Activated naive CD4-positive, alpha-beta T cell treated with anti-CD3 and anti-CD28 coated beads, Interleukin-2, amount 50 U/mL, for 24 hours (primary cell): ENCODE results near the gene RPS3.
"Not testable (repeated sequence)": the region's sequence is repeated elsewhere in the genome, so short reads cannot be mapped to it uniquely, and the experiment has no call there.

ENCODE experiments used
- H3K27ac Mint-ChIP-seq: one replicate; pipeline ENCODE4 v1.8.0; 2021; ENCODE audit warnings: mild to moderate bottlenecking, mixed read lengths
- H3K27me3 Mint-ChIP-seq: one replicate; pipeline ENCODE4 v1.8.0; 2021; ENCODE audit warnings: mixed read lengths
- H3K36me3 Mint-ChIP-seq: one replicate; pipeline ENCODE4 v1.8.0; 2021; ENCODE audit warnings: mixed read lengths
- H3K4me1 Mint-ChIP-seq: one replicate; pipeline ENCODE4 v1.8.0; 2021; ENCODE audit warnings: mixed read lengths
- H3K4me3 Mint-ChIP-seq: one replicate; pipeline ENCODE4 v1.8.0; 2021; ENCODE audit warnings: mild to moderate bottlenecking, mixed read lengths
- H3K9me3 Mint-ChIP-seq: one replicate; pipeline ENCODE4 v1.8.0; 2021; ENCODE audit warnings: mixed read lengths

The RPS3 gene

GRCh38 chr11:75371949-75372876, 27.1 kb upstream of the RPS3 start:
- Mint-ChIP-seq H3K4me1 (peaks cover 14% of the 10 kb centered on the region), H3K36me3 (no peaks in the 10 kb centered on the region), H3K27me3 (no peaks in the 10 kb centered on the region), H3K27ac (no peak overlapping the region), H3K9me3 (no peaks in the 10 kb centered on the region), H3K4me3 (no peak overlapping the region)

DNA sequence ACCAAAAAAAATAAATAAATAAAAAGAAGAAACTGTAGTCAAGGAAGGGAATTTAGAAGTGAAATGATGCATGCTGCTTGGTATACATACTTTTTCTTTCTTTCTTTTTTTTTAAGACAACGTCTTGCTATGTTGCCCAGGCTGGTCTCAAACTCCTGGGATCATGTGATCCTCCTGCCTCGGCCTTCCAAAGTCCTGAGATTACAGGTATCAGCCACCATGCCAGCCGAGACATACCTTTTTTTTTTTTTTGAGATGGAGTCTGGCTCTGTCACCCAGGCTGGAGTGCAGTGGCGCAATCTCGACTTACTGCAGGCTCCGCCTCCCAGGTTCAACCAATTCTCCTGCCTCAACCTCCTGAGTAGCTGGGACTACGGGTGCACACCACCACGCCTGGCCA, 26.1 kb upstream of the RPS3 start:
- Mint-ChIP-seq H3K36me3 (no peaks in the 10 kb centered on the region), H3K4me3 (no peak overlapping the region), H3K27ac (no peak overlapping the region), H3K4me1 (peaks cover 14% of the 10 kb centered on the region), H3K27me3 (no peaks in the 10 kb centered on the region), H3K9me3 (no peaks in the 10 kb centered on the region)

DNA sequence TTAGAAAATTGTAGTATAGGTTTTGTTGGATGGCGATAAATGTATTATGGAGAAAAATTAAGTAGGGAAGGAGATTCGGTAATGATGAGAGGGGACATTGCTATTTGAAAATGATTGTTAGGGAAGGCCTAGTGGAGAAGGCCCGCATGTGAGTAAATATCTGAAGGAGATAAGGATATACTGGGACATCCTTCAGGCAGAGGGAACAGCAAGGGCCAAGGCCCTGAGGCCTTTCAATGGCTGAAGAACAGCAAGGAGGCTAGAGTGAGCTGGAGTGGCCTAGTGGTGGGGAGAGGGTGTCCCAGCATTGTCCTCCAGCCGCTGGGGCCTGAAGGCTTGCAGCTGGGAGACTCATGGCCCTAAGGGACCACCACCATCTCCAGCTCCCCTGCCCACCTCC, 24.7 kb upstream of the RPS3 start:
- H3K36me3 Mint-ChIP-seq = no peaks in the 10 kb centered on the region
- peaks cover 8% of the 10 kb centered on the region for H3K4me1 Mint-ChIP-seq
- no peak overlapping the region for H3K4me3 Mint-ChIP-seq
- H3K27ac Mint-ChIP-seq = no peak overlapping the region
- H3K9me3 Mint-ChIP-seq = no peaks in the 10 kb centered on the region
- H3K27me3 Mint-ChIP-seq = no peaks in the 10 kb centered on the region

GRCh38 chr11:75375626-75376025, 23.7 kb upstream of the RPS3 start:
- Mint-ChIP-seq H3K4me3 (no peak overlapping the region), H3K36me3 (no peaks in the 10 kb centered on the region), H3K9me3 (no peaks in the 10 kb centered on the region), H3K27ac (no peak overlapping the region), H3K4me1 (peaks cover 3% of the 10 kb centered on the region), H3K27me3 (no peaks in the 10 kb centered on the region)

DNA sequence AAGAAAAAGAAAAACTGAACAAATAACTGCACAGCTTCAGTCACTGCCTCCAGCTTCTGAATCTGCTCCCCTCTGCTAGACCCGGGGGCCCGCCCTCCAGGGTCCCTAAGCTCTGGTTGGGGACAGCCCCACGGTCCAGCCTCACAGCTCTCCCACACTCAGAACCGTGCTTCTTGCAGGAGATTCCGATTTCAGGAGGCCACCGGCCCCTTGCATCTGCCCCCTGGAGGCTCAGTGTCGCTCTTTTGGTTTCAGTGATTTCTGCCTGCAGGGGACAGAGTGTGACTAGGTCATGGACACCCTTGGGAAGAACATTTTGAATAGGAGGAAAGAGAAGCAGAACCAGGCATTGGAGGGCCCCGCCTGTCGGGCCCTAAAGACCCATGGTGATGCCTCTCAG, 23.1 kb upstream of the RPS3 start:
- Mint-ChIP-seq H3K36me3 (no peaks in the 10 kb centered on the region), H3K4me3 (no peak overlapping the region), H3K27ac (no peak overlapping the region), H3K9me3 (no peaks in the 10 kb centered on the region), H3K4me1 (peaks cover 8% of the 10 kb centered on the region), H3K27me3 (no peaks in the 10 kb centered on the region)

- not testable (repeated sequence) for H3K27me3 Mint-ChIP-seq, H3K36me3 Mint-ChIP-seq, H3K27ac Mint-ChIP-seq, H3K9me3 Mint-ChIP-seq, H3K4me3 Mint-ChIP-seq
- H3K4me1 Mint-ChIP-seq = peaks cover 17% of the 10 kb centered on the region
Measured at GRCh38 chr11:75378776-75379175, 20.5 kb upstream of the RPS3 start.

DNA sequence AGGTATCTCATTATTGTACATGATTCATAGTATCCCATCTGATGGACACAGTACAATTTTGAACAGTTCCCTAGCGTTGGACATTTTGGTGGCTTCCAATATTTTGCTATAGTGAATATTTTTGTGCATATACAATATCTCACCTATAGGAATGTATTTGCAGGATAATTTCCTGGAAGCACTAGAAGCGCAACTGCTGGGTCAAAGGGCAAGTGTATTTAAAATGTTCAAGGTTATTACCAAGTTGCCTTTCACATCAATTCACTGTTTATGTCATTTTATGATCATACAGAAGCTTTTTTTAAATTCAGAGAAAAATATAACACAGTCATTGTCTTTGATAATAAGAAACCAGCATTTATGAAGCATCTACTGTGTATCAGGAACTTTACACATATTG, 19.1 kb upstream of the RPS3 start:
- H3K9me3 Mint-ChIP-seq = no peaks in the 10 kb centered on the region

GRCh38 chr11:75380716-75381420, 18.4 kb upstream of the RPS3 start:
- Mint-ChIP-seq H3K27ac (no peak overlapping the region), H3K4me1 (peaks cover 28% of the 10 kb centered on the region), H3K27me3 (no peaks in the 10 kb centered on the region), H3K36me3 (no peaks in the 10 kb centered on the region), H3K4me3 (no peak overlapping the region), H3K9me3 (no peaks in the 10 kb centered on the region)

More for the DNA sequence above, 19.1 kb upstream of the RPS3 start:
- Mint-ChIP-seq H3K27me3 (no peaks in the 10 kb centered on the region), H3K4me1 (peaks cover 28% of the 10 kb centered on the region), H3K4me3 (no peak overlapping the region), H3K36me3 (no peaks in the 10 kb centered on the region), H3K27ac (no peak overlapping the region)

GRCh38 chr11:75383246-75383645, 16.1 kb upstream of the RPS3 start:
- Mint-ChIP-seq H3K4me3 (peak overlapping the region; percentile 30), H3K9me3 (no peaks in the 10 kb centered on the region), H3K27ac (peak overlapping the region; percentile 81), H3K36me3 (no peaks in the 10 kb centered on the region), H3K4me1 (peaks cover 28% of the 10 kb centered on the region), H3K27me3 (no peaks in the 10 kb centered on the region)

DNA sequence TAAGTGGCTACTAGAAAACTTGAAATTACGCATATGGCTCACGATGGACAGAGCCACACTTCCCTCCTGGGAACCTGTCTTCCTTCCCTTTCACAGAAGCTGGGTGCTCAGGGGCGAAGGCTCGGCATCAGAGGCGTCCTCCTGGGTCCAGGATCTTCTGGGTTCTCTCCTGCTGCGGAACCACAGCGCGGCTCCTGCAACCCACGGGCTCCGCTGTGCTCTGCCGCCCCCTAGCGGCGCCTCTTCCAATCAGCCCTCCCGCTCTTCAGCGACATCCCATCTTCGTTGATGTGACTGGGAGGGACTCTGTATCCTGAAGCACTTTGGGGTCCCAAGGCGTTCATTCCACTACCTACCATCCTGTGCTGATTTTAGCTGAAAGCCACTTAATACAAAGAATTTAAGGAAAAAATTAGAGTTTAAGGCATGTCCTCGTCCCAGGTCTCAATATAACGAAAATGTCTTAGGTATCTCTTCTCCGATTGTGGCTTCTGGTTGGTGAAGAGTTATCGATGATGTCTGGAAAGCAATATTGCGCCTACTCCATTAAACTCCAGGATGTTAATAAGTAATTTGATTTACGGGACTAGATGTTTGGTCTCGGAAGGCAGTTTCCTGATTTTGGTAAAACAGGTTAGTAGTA, 14.8 kb upstream of the RPS3 start:
- Mint-ChIP-seq H3K36me3 (no peaks in the 10 kb centered on the region), H3K27me3 (no peaks in the 10 kb centered on the region), H3K27ac (peak overlapping the region; percentile 57), H3K4me3 (peak overlapping the region; percentile 61), H3K9me3 (no peaks in the 10 kb centered on the region), H3K4me1 (peaks cover 28% of the 10 kb centered on the region)

GRCh38 chr11:75386942-75387630, 12.2 kb upstream of the RPS3 start:
- H3K36me3 Mint-ChIP-seq = no peaks in the 10 kb centered on the region
- H3K9me3 Mint-ChIP-seq = no peaks in the 10 kb centered on the region
- no peaks in the 10 kb centered on the region for H3K27me3 Mint-ChIP-seq
- peaks cover 20% of the 10 kb centered on the region for H3K4me1 Mint-ChIP-seq
- no peak overlapping the region for H3K27ac Mint-ChIP-seq
- H3K4me3 Mint-ChIP-seq = no peak overlapping the region

DNA sequence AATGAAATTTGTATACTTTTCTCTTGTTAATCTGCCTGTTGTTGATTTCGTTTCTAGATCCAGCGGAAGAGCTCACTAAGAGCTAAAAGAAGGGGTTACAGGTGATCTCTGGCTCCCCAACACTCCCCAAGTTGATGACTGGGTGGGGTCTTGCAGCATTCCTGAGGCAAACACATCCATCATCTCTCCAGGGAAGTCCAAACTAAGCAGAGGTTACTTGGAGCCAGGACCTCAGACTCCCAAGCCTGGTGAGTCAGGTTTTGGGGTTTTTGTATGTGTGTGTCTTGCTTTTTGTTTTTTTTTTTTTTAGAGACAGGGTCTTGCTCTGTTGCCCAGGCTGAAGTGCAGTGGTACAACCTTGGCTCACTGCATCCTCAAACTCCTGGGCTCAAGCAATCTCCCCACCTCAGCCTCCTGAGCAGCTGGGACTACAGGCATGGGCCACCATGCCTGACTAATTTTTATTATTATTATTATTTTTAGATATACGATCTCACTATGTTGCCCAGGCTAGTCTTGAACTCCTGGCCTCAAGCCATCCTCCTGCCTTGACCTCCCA, 11.5 kb upstream of the RPS3 start:
- H3K4me1 Mint-ChIP-seq = peaks cover 20% of the 10 kb centered on the region
- no peaks in the 10 kb centered on the region for H3K9me3 Mint-ChIP-seq
- H3K27me3 Mint-ChIP-seq = no peaks in the 10 kb centered on the region
- H3K4me3 Mint-ChIP-seq = no peak overlapping the region
- no peak overlapping the region for H3K27ac Mint-ChIP-seq
- H3K36me3 Mint-ChIP-seq = no peaks in the 10 kb centered on the region

DNA sequence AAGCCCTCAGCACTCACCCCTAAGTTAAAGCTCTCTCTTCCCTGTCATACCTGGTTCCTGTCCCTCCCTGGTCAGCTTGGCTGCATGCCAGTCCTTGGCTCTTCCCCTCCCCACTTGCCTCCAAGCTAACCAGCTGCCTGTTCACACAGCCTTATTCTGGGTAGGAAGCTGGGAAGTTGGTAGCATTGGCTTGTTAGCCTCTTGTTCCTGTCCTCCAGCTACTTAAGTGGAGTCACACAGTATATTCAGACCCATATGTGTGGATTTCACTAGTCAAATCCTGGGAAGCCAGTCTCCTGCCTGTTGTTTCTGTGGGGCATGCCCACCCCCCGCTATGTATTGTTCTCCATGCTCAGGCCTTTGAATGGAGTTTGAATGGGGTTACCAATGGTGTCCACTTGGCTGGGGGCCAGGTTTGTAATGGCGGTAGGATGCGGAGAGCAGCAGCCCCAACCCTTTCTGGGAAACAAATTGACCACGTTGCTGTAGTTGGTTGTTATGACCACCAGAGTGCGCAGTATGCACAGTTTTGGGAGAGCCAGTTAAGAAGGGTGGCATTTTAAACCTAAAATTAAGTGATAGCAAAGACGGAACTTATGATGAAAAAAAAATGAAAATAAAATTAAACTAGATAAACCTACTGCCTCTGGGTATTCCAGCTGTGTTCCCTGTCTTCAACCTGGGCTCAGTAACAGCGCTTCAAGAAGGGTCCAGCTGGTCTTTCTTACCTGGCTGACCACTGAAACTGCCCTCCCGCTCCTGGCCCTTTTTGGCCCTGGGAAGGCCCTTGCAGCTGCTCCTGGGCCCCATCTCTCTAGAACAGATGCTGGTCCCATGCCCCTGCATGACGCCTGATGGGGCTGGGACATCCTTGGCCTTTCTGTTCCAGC, 10.7 kb upstream of the RPS3 start:
- Mint-ChIP-seq H3K9me3 (no peaks in the 10 kb centered on the region), H3K4me3 (no peak overlapping the region), H3K27ac (no peak overlapping the region), H3K36me3 (no peaks in the 10 kb centered on the region), H3K4me1 (peaks cover 13% of the 10 kb centered on the region), H3K27me3 (no peaks in the 10 kb centered on the region)

- Mint-ChIP-seq H3K27ac (no peak overlapping the region), H3K4me3 (no peak overlapping the region), H3K9me3 (no peaks in the 10 kb centered on the region), H3K4me1 (peaks cover 6% of the 10 kb centered on the region), H3K27me3 (no peaks in the 10 kb centered on the region), H3K36me3 (no peaks in the 10 kb centered on the region)
Measured at GRCh38 chr11:75389276-75389605, 10.1 kb upstream of the RPS3 start.
